ENCODE measurements around the gene RASL10B.

DNA sequence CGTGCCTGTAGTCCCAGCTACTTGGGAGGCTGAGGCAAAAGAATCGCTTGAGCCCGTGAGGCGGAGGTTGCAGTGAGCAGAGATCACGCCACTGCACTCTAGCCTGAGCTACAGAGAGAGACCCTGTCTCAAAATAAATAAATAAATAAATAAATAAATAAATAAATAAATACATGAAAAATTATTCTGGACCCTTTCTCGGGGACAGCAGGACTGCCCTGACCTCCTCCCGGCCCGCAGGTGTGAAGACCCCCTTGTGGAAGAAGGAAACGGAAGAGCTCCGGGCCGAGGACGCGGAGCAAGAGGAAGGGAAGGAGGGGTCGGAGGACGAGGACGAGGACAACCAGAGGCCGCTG lies 32.3 kb downstream of the RASL10B start:
- no peak for TF ChIP-seq MXI1 (conservative IDR thresholded peaks at IDR 0.05; ENCODE audit: poor library complexity, severe bottlenecking)
- TF ChIP-seq, protein P1, sequence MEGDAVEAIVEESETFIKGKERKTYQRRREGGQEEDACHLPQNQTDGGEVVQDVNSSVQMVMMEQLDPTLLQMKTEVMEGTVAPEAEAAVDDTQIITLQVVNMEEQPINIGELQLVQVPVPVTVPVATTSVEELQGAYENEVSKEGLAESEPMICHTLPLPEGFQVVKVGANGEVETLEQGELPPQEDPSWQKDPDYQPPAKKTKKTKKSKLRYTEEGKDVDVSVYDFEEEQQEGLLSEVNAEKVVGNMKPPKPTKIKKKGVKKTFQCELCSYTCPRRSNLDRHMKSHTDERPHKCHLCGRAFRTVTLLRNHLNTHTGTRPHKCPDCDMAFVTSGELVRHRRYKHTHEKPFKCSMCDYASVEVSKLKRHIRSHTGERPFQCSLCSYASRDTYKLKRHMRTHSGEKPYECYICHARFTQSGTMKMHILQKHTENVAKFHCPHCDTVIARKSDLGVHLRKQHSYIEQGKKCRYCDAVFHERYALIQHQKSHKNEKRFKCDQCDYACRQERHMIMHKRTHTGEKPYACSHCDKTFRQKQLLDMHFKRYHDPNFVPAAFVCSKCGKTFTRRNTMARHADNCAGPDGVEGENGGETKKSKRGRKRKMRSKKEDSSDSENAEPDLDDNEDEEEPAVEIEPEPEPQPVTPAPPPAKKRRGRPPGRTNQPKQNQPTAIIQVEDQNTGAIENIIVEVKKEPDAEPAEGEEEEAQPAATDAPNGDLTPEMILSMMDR (IDR thresholded peaks at IDR 0.05; ENCODE audit: poor library complexity, severe bottlenecking): no peak

All from neural cell (in vitro differentiated cells).